Thyroid gland (tissue), 4 donors: Measurements from ENCODE around the gene CDHR2. TPM values are rescaled to one million over a fixed set of nuclear protein-coding genes. Genes with fewer than 3 reads are reported as not detected.

ENCODE experiments used
- DNase-seq, 2 donors: peaks; one replicate each; pipeline ENCODE4 v3.0.0-alpha.2; 2019
- H3K27ac ChIP-seq, 3 donors: fragments of 200-600 bp; sonication (generic); 1 replicate in 2 of 3; 2 replicates in 1 of 3; pipeline ENCODE4 v1.5.1; 2016 to 2019; ENCODE audit warnings: mild to moderate bottlenecking in 1 of 3, moderate library complexity in 1 of 3
- H3K27me3 ChIP-seq: fragments of 200-600 bp; sonication (generic); one replicate; pipeline ENCODE4 v1.5.1; 2019
- H3K36me3 ChIP-seq, 2 donors: fragments of 200-600 bp; sonication (generic); one replicate each; pipeline ENCODE4 v1.5.1; 2016 to 2019
- H3K4me1 ChIP-seq, 2 donors: fragments of 200-600 bp; sonication (generic); one replicate each; pipeline ENCODE4 v1.5.1; 2017 to 2019
- H3K4me3 ChIP-seq, 3 donors: fragments of 200-600 bp; sonication (generic); replicated peaks in 1 of 3; 1 replicate in 2 of 3; 2 replicates in 1 of 3; pipeline ENCODE4 v1.5.1; 2016; ENCODE audit warnings: mild to moderate bottlenecking in 1 of 3
- H3K9me3 ChIP-seq: fragments of 200-600 bp; sonication (generic); one replicate; pipeline ENCODE4 v1.5.1; 2017
- POLR2A ChIP-seq, 2 donors: fragments of 450-650 bp; IDR thresholded peaks; one replicate each; pipeline ENCODE4 v1.6.1; 2017; ENCODE audit warnings: antibody characterized with exemption in 2 of 2, mild to moderate bottlenecking in 2 of 2, moderate library complexity in 1 of 2
- WGBS, 2 donors: methylation state at CpG; one replicate each; pipeline ENCODE4 v1.1.5; 2017; 5-methylcytosine and 5-hydroxymethylcytosine counted together
- intact Hi-C: fragments of 100-400 bp; cut with DNase I; formaldehyde crosslinking; loops from one replicate; pipeline ENCODE4 v1.15.1; 2023
- total RNA-seq, 4 donors: library from RNA; depleted of rRNA; stranded (reverse); fragments of >200 nt; gene quantifications; one replicate each; pipeline ENCODE4 v1.2.3, GENCODE V29; 2016
- TF ChIP-seq, protein P1 (sequence below), 6 experiments: fragments of 200-600 bp in 3 of 6; fragments of 450-650 bp in 3 of 6; sonication (generic) in 3 of 6; IDR thresholded peaks; one replicate each; pipeline ENCODE4 v1.5.1; 2016 to 2019; ENCODE audit warnings: antibody characterized with exemption in 6 of 6, mild to moderate bottlenecking in 2 of 6, inconsistent platforms in 1 of 6, moderate library complexity in 1 of 6

CDHR2 gene
- total RNA-seq, 4 donors from 2014 or later: 0.11 TPM; not detected in 3

DNA sequence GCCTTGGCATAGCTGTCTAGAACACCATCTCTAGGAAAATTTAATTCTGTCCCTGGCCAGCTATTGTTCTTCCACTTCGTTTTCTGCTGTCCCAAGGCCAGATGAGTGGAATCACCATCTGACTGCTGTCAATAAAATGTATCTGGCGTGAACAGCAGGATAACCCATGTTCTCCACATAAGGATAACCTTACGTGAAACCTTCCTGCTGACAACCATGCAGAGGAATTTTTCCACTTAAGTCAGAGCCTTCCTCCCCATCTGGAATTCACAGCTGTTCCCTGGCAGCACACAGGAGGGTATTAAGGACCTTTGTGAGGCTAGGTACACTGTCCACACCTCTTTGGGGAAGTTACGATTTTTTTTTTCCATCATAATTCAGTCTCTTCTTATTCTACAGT is 40.5 kb upstream of the CDHR2 start:
- H3K27ac ChIP-seq: no peak overlapping the region
- no peak overlapping the region for H3K4me3 ChIP-seq
- 89 to 92% methylated on average over 4 of the region's 4 CpGs for WGBS, 2 donors
- intact Hi-C loops: no loop called here
- no peaks in the 10 kb centered on the region for H3K4me1 ChIP-seq
- peaks cover 25 to 33% of the 10 kb centered on the region in 2 donors for H3K36me3 ChIP-seq
- no peaks in the 10 kb centered on the region for H3K9me3 ChIP-seq
- no peak for TF ChIP-seq POLR2A (IDR thresholded peaks at IDR 0.05)
- TF ChIP-seq, protein P1, sequence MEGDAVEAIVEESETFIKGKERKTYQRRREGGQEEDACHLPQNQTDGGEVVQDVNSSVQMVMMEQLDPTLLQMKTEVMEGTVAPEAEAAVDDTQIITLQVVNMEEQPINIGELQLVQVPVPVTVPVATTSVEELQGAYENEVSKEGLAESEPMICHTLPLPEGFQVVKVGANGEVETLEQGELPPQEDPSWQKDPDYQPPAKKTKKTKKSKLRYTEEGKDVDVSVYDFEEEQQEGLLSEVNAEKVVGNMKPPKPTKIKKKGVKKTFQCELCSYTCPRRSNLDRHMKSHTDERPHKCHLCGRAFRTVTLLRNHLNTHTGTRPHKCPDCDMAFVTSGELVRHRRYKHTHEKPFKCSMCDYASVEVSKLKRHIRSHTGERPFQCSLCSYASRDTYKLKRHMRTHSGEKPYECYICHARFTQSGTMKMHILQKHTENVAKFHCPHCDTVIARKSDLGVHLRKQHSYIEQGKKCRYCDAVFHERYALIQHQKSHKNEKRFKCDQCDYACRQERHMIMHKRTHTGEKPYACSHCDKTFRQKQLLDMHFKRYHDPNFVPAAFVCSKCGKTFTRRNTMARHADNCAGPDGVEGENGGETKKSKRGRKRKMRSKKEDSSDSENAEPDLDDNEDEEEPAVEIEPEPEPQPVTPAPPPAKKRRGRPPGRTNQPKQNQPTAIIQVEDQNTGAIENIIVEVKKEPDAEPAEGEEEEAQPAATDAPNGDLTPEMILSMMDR (IDR thresholded peaks at IDR 0.05): no peak
- DNase-seq: no peak
- H3K27me3 ChIP-seq: no peaks in the 10 kb centered on the region

GRCh38 chr5:176513788-176514187 is 35.4 kb upstream of the CDHR2 start:
- WGBS, 2 donors: 84% methylated on average over 12 of the region's 12 CpGs
- H3K4me1 ChIP-seq: no peaks in the 10 kb centered on the region
- intact Hi-C loops: no loop called here
- H3K36me3 ChIP-seq: no peaks in the 10 kb centered on the region
- no peak overlapping the region for H3K27ac ChIP-seq
- no peaks in the 10 kb centered on the region for H3K27me3 ChIP-seq
- TF ChIP-seq POLR2A (IDR thresholded peaks at IDR 0.05): no peak
- TF ChIP-seq, protein P1 (IDR thresholded peaks at IDR 0.05): no peak
- no peak overlapping the region for H3K4me3 ChIP-seq
- no peaks in the 10 kb centered on the region for H3K9me3 ChIP-seq
- no peak for DNase-seq

DNA sequence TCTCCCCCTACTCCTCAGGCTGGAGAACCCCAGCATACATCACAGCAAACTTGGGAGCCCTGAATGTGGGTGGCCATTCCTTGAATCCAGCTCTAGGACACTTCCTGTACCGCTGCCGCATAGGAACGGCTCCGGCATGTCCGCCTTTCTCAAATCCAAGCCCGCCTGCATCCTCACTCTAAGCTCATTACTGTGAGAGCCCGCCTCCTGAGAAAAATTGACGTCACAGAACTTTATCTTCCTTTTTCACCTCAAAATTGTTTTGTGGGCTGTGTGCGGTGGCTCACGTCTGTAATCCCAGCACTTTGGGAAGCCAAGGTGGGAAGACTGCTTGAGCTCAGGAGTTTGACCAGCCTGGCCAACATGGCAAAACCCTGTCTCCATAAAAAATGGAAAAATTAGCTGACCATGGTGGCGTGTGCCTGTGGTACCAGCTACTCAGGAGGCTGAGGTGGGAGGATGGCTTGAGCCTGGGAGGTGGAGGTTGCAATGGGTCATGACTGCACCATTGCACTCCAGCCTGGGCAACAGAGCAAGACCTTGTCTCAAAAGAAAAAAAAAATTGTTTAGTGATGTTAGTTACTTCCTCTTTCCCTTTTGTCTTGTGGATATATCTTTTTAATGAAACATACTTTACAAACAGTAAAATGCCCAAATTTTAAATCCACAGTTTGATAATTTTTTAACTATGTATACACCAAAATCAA is 34.7 kb upstream of the CDHR2 start:
- DNase-seq: no peak
- no peaks in the 10 kb centered on the region for H3K36me3 ChIP-seq
- H3K4me1 ChIP-seq: no peaks in the 10 kb centered on the region
- no peaks in the 10 kb centered on the region for H3K9me3 ChIP-seq
- intact Hi-C loops: no loop called here
- H3K27ac ChIP-seq: no peak overlapping the region
- H3K27me3 ChIP-seq: no peaks in the 10 kb centered on the region
- H3K4me3 ChIP-seq: no peak overlapping the region
- TF ChIP-seq, protein P1 (IDR thresholded peaks at IDR 0.05): no peak
- WGBS, 2 donors: 69 to 78% methylated on average over 11 of the region's 11 CpGs

GRCh38 chr5:176515396-176515795 is 33.7 kb upstream of the CDHR2 start:
- H3K4me3 ChIP-seq: no peak overlapping the region
- WGBS, 2 donors: 81 to 91% methylated on average over 4 of the region's 4 CpGs
- intact Hi-C loops: no loop called here
- DNase-seq: no peak
- no peaks in the 10 kb centered on the region for H3K4me1 ChIP-seq
- TF ChIP-seq POLR2A (IDR thresholded peaks at IDR 0.05): no peak
- TF ChIP-seq, protein P1 (IDR thresholded peaks at IDR 0.05): no peak
- no peak overlapping the region for H3K27ac ChIP-seq
- H3K9me3 ChIP-seq: no peaks in the 10 kb centered on the region
- H3K36me3 ChIP-seq: no peaks in the 10 kb centered on the region
- no peaks in the 10 kb centered on the region for H3K27me3 ChIP-seq

DNA sequence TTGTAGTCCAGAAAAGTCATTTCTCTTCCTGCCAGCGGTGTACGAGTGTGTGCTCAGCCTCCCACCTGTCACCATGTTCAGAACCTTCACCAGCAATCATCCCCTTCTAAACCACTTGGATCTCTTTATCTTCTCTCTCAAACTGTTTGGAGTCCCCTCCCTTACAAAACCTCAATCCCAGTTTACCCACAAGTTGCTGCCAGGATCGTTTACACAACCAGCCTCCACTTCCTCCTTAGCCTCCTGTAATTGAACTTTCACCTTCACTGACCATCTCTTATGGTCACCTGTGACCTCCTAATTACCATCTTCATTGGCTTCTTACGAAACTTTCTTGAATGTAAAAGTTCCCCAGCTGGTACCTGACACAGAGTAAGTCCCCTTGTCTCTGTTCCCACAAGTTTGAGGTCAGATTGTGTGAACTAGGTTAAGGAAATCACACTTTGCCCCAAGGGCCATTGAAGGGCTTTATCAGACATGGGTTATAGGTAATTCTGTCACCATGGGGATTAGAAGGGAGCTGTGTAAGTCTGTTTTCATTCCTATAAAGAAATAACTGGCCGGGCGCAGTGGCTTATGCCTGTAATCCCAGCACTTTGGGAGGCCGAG is 32.0 kb upstream of the CDHR2 start:
- Histone ChIP-seq H3K27me3 (no peaks in the 10 kb centered on the region), H3K27ac (no peak overlapping the region), H3K4me3 (no peak overlapping the region), H3K4me1 (no peaks in the 10 kb centered on the region), H3K36me3 (no peaks in the 10 kb centered on the region), H3K9me3 (no peaks in the 10 kb centered on the region)
- intact Hi-C loops: no loop called here
- TF ChIP-seq, protein P1 (IDR thresholded peaks at IDR 0.05): no peak
- TF ChIP-seq POLR2A (IDR thresholded peaks at IDR 0.05): no peak
- 77 to 78% methylated on average over 7 of the region's 7 CpGs for WGBS, 2 donors
- DNase-seq: no peak
